ENCODE measurements around the gene TFF1. TPM values are rescaled to one million over a fixed set of nuclear protein-coding genes. Genes with fewer than 3 reads are reported as not detected.
"Not testable (repeated sequence)": the region's sequence is repeated elsewhere in the genome, so short reads cannot be mapped to it uniquely, and the experiment has no call there.

The TFF1 gene
- total RNA-seq, 1 donor: not detected

GRCh38 chr21:42412636-42412933 lies 46.2 kb upstream of the TFF1 start:
- DNase-seq (ENCODE audit: low read depth): no peak
- TF ChIP-seq, protein P1, sequence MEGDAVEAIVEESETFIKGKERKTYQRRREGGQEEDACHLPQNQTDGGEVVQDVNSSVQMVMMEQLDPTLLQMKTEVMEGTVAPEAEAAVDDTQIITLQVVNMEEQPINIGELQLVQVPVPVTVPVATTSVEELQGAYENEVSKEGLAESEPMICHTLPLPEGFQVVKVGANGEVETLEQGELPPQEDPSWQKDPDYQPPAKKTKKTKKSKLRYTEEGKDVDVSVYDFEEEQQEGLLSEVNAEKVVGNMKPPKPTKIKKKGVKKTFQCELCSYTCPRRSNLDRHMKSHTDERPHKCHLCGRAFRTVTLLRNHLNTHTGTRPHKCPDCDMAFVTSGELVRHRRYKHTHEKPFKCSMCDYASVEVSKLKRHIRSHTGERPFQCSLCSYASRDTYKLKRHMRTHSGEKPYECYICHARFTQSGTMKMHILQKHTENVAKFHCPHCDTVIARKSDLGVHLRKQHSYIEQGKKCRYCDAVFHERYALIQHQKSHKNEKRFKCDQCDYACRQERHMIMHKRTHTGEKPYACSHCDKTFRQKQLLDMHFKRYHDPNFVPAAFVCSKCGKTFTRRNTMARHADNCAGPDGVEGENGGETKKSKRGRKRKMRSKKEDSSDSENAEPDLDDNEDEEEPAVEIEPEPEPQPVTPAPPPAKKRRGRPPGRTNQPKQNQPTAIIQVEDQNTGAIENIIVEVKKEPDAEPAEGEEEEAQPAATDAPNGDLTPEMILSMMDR (IDR thresholded peaks at IDR 0.05; ENCODE audit: insufficient read depth, low read depth, low read length): no peak
- H3K4me3 ChIP-seq (ENCODE audit: low read depth, low read length): no peak overlapping the region

GRCh38 chr21:42411891-42412635 lies 45.7 kb upstream of the TFF1 start:
- H3K4me3 ChIP-seq (ENCODE audit: low read depth, low read length): no peak overlapping the region
- TF ChIP-seq, protein P1 (IDR thresholded peaks at IDR 0.05; ENCODE audit: insufficient read depth, low read depth, low read length): no peak
- no peak for DNase-seq (ENCODE audit: low read depth)

DNA sequence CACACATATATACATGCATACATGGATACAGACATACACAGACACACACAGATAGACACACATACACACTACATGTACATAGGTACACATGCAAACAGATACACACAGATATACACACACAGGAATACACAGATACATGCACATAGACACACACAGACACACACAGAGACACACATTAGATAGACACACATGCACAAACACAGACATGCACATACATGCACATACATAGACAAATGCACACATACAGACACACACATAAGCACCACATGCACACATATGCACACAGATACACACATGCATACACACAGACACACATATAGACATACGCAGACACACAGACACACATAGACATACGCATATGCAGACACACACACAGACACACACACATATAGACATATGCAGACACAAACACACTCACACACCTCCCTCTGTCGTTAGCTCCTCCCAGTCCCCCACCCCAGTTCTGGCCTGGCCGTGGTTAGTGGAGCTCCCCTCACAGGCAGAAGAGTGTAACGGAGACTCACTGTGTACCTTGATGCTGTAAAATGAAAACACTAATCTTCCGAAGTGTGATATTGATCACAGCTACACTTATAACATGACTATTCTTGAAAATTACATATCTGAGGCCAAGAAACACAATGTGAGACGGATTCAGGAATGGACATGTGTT lies 45.0 kb upstream of the TFF1 start:
- TF ChIP-seq, protein P1 (IDR thresholded peaks at IDR 0.05; ENCODE audit: insufficient read depth, low read depth, low read length): no peak
- no peak overlapping the region for H3K4me3 ChIP-seq (ENCODE audit: low read depth, low read length)
- DNase-seq (ENCODE audit: low read depth): no peak

DNA sequence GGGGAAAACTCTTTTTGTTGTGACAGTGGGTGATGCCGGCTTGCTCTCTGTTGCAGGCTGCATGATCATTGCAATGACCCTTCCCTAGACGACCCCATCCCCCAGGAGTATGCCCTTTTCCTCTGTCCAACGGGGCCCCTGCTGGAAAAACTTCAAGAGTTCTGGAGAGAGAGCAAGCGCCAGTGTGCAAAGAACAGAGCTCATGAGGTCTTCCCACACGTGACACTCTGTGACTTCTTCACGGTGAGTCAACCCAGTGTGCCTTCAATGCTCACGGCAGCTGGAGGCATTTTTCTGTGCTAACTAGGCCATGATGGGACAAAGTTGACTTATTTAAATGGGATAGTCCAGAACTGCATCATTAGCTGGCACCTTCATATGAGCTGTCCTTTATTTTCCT lies 43.0 kb upstream of the TFF1 start:
- no peak for DNase-seq (ENCODE audit: low read depth)
- TF ChIP-seq, protein P1 (IDR thresholded peaks at IDR 0.05; ENCODE audit: insufficient read depth, low read depth, low read length): no peak
- H3K4me3 ChIP-seq (ENCODE audit: low read depth, low read length): no peak overlapping the region

DNA sequence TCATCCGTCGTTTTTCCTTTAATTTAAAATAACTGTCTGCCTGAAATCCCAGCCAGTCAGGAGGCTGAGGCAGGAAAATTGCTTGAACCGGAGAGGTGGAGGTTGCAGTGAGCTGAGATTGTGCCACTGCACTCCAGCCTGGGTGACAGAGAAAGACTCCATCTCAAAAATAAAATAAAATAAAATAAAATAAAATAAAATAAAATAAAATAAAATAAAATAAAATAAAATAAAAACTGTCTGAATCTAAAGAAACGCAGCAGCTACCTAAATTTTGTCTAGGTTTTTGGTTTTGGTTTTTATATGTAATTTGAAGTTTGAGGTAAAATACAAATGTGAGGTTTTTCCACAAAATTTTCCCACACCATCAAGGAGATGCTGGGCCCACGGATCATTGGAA lies 42.4 kb upstream of the TFF1 start:
- not testable (repeated sequence) for DNase-seq (ENCODE audit: low read depth); H3K4me3 ChIP-seq (ENCODE audit: low read depth, low read length)

- no peak overlapping the region for H3K4me3 ChIP-seq (ENCODE audit: low read depth, low read length)
- TF ChIP-seq, protein P1 (IDR thresholded peaks at IDR 0.05; ENCODE audit: insufficient read depth, low read depth, low read length): no peak
- no peak for DNase-seq (ENCODE audit: low read depth)
These were observed 41.1 kb upstream of the TFF1 start for GRCh38 chr21:42407476-42407875.

DNA sequence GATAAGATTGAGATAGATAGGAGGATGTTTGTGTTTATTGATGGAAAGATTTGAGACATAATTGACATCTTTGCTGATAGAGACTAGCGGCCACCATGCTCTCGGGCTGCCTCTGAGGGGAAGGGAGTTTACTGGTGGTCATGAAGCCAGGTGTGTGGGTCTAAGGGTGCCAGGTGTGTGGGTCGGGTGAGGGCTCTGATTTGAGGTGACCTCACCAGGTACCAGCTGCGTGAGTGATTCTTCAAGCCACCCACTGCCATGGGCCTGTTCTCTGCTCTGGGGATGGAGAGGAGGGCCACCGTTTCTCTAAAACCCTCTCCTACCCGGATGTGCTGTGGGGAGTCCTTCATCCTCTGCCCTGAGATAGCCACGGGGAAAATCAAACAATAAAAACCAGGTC lies 40.5 kb upstream of the TFF1 start:
- no peak for DNase-seq (ENCODE audit: low read depth)
- TF ChIP-seq, protein P1 (IDR thresholded peaks at IDR 0.05; ENCODE audit: insufficient read depth, low read depth, low read length): no peak
- no peak overlapping the region for H3K4me3 ChIP-seq (ENCODE audit: low read depth, low read length)

All from fibroblast of villous mesenchyme (primary cell).